NCI-H446 (cell line): ENCODE measurements around the gene C4orf51.

ENCODE experiments used
- DNase-seq, 2 experiments: peaks; one replicate each; lab custom pipeline; 2025; lab: John Stamatoyannopoulos, UW

The C4orf51 gene

GRCh38 chr4:145757188-145757587 lies 77.2 kb downstream of the C4orf51 start:
- no peak for DNase-seq

- no peak for DNase-seq
These were observed 80.2 kb downstream of the C4orf51 start for GRCh38 chr4:145760176-145760575.

- no peak for DNase-seq
These were observed 81.3 kb downstream of the C4orf51 start for GRCh38 chr4:145760961-145761929.

GRCh38 chr4:145762719-145763118 lies 82.8 kb downstream of the C4orf51 start:
- DNase-seq, result no peak

GRCh38 chr4:145763399-145763798 lies 83.5 kb downstream of the C4orf51 start:
- DNase-seq, result no peak

- DNase-seq, result no peak
These were observed 86.3 kb downstream of the C4orf51 start for GRCh38 chr4:145766273-145766672.

- DNase-seq, result no peak
These were observed 89.6 kb downstream of the C4orf51 start for GRCh38 chr4:145769450-145770037.

- no peak for DNase-seq
These were observed 90.2 kb downstream of the C4orf51 start for GRCh38 chr4:145770124-145770523.

GRCh38 chr4:145772347-145772746 lies 92.4 kb downstream of the C4orf51 start:
- no peak for DNase-seq

- no peak for DNase-seq
These were observed 93.8 kb downstream of the C4orf51 start for GRCh38 chr4:145773581-145774234.

GRCh38 chr4:145774473-145774872 lies 94.5 kb downstream of the C4orf51 start:
- DNase-seq, result no peak

GRCh38 chr4:145775406-145775805 lies 95.5 kb downstream of the C4orf51 start:
- DNase-seq, result no peak

GRCh38 chr4:145776208-145776607 lies 96.3 kb downstream of the C4orf51 start:
- no peak for DNase-seq

- DNase-seq, result no peak
These were observed 99.4 kb downstream of the C4orf51 start for GRCh38 chr4:145779319-145779801.

- no peak for DNase-seq
These were observed 101.4 kb downstream of the C4orf51 start for GRCh38 chr4:145781351-145781750.
